Measurements from ENCODE around the gene ADCY10.
A peak's percentile ranks its signal among the peaks of the same experiment; 100 is the strongest.

ADCY10 gene

GRCh38 chr1:167784876-167785550, 128.9 kb downstream of the ADCY10 start:
- no peak overlapping the region for H3K4me3 ChIP-seq (ENCODE audit: control insufficient read depth, low read depth, low read length)
- peak; percentile 54 for DNase-seq (ENCODE audit: low read depth)
- TF ChIP-seq CTCF (conservative IDR thresholded peaks at IDR 0.05; ENCODE audit: control insufficient read depth, insufficient read depth, low read depth, low read length): no peak

- no peak for TF ChIP-seq CTCF (conservative IDR thresholded peaks at IDR 0.05; ENCODE audit: control insufficient read depth, insufficient read depth, low read depth, low read length)
- no peak for DNase-seq (ENCODE audit: low read depth)
- H3K4me3 ChIP-seq (ENCODE audit: control insufficient read depth, low read depth, low read length): no peak overlapping the region
Measured at GRCh38 chr1:167782946-167783345, 131.0 kb downstream of the ADCY10 start.

- no peak for DNase-seq (ENCODE audit: low read depth)
- H3K4me3 ChIP-seq (ENCODE audit: control insufficient read depth, low read depth, low read length): no peak overlapping the region
- TF ChIP-seq CTCF (conservative IDR thresholded peaks at IDR 0.05; ENCODE audit: control insufficient read depth, insufficient read depth, low read depth, low read length): no peak
Measured at GRCh38 chr1:167781558-167781957, 132.4 kb downstream of the ADCY10 start.

GRCh38 chr1:167777269-167777650, 136.7 kb downstream of the ADCY10 start:
- H3K4me3 ChIP-seq (ENCODE audit: control insufficient read depth, low read depth, low read length): no peak overlapping the region
- TF ChIP-seq CTCF (conservative IDR thresholded peaks at IDR 0.05; ENCODE audit: control insufficient read depth, insufficient read depth, low read depth, low read length): no peak
- no peak for DNase-seq (ENCODE audit: low read depth)

- DNase-seq (ENCODE audit: low read depth): no peak
- no peak overlapping the region for H3K4me3 ChIP-seq (ENCODE audit: control insufficient read depth, low read depth, low read length)
- TF ChIP-seq CTCF (conservative IDR thresholded peaks at IDR 0.05; ENCODE audit: control insufficient read depth, insufficient read depth, low read depth, low read length): no peak
Measured at GRCh38 chr1:167776616-167777268, 137.2 kb downstream of the ADCY10 start.

GRCh38 chr1:167776151-167776550, 137.8 kb downstream of the ADCY10 start:
- no peak for TF ChIP-seq CTCF (conservative IDR thresholded peaks at IDR 0.05; ENCODE audit: control insufficient read depth, insufficient read depth, low read depth, low read length)

More at GRCh38 chr1:167776151-167776550, 137.8 kb downstream of the ADCY10 start:
- DNase-seq (ENCODE audit: low read depth): no peak
- H3K4me3 ChIP-seq (ENCODE audit: control insufficient read depth, low read depth, low read length): no peak overlapping the region

Measured in fibroblast of mammary gland (primary cell).